Measurements from ENCODE around the gene DGKI. TPM values are rescaled to one million over a fixed set of nuclear protein-coding genes. Genes with fewer than 3 reads are reported as not detected.

Gene DGKI
- total and polyA plus RNA-seq, 9 of the 15 experiments (the other 6 are each of a cell fraction or from before 2014, with no cell fraction given) = 0.11 to 0.54 (median 0.15) TPM; not detected in 5

GRCh38 chr7:137862964-137863363, 16.2 kb upstream of the DGKI start:
- Histone ChIP-seq H3K27me3 (ENCODE audit: control insufficient read depth in 2 of 2, insufficient read depth in 2 of 2, low read length in 2 of 2) (no peaks in the 10 kb centered on the region), H3K4me3 (no peak overlapping the region), H3K36me3 (ENCODE audit: control insufficient read depth, insufficient read depth, low read length) (no peaks in the 10 kb centered on the region), H3K27ac (ENCODE audit: extremely low read depth, low read depth, low read length) (no peak overlapping the region), H2AFZ (ENCODE audit: low read depth, low read length) (no peak overlapping the region), H3K9me1 (ENCODE audit: control insufficient read depth, insufficient read depth, low read length) (no peaks in the 10 kb centered on the region), H3K9me3 (replicated peaks; ENCODE audit: control insufficient read depth, insufficient read depth, low read depth, low read length) (peaks cover 4% of the 10 kb centered on the region; the same call in 1 of the 2 replicates), H3K79me2 (ENCODE audit: control insufficient read depth, insufficient read depth, low read length) (no peaks in the 10 kb centered on the region), H3K4me1 (replicated peaks in 1 of 2; ENCODE audit: control insufficient read depth in 2 of 2, insufficient read depth in 2 of 2, low read length in 2 of 2) (no peaks in the 10 kb centered on the region), H3K9ac (ENCODE audit: insufficient read depth in 1 of 2, low read depth in 2 of 2, low read length in 2 of 2) (no peak overlapping the region), H3K4me2 (ENCODE audit: insufficient read depth, low read length) (no peak overlapping the region), H4K20me1 (replicated peaks; ENCODE audit: control insufficient read depth, insufficient read depth, low read length) (no peaks in the 10 kb centered on the region)
- FAIRE-seq (no peak), DNase-seq (ENCODE audit: extremely low read depth in 1 of 4, low spot score in 3 of 4) (no peak), ATAC-seq (no peak)
- BruUV-seq (replicated peaks) = no TSS peak
- intact Hi-C loops (cut with micrococcal nuclease) = no loop called here
- in situ Hi-C loops (cut with MboI) = no loop called here
- TF ChIP-seq MAFG (tag; conservative IDR thresholded peaks at IDR 0.05) (no peak), NELFE (IDR thresholded peaks at IDR 0.05; ENCODE audit: insufficient read depth, insufficient read length) (no peak), ZNF696 (CRISPR knock-in tag; conservative IDR thresholded peaks at IDR 0.05) (no peak), PRPF4 (IDR thresholded peaks at IDR 0.05; ENCODE audit: insufficient read depth, low read depth, low read length, poor library complexity, severe bottlenecking) (no peak), NBN (IDR thresholded peaks at IDR 0.05; ENCODE audit: low read depth) (no peak), ZNF133 (CRISPR knock-in tag; IDR thresholded peaks at IDR 0.05) (no peak)
- WGBS (ENCODE audit: insufficient coverage, low coverage, missing lambda C conversion rate) = 56% methylated on average over 2 of the region's 2 CpGs
- POLR2A ChIA-PET = interaction anchor here (0.6 to 1.4 kb wide), 5 partner anchors 9 to 441 kb away, joined by 3 to 4 read pairs (median 3); no protein-coding TSS in a partner anchor
- CTCF ChIA-PET (ENCODE audit: low intra/inter-chr PET ratio) = no interaction called here

DNA sequence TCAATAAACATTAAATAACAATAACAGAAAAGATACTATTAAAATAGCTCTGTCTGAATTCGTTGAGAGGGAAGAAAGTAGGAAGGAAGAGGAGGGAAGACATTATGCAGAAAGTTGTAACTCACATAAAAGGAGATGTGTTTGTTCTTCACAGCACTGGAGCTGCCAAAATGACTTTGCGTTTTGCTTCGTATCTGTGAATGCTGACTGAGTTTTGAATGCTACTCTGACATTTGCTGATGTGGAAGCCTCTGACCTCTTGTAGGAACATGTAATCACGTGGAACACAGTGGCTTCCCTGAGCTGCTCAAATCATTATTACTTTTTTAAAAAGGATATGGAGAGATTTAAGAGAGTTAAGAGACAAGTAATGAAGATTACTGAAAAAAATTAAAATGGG, 15.6 kb upstream of the DGKI start:
- WGBS (ENCODE audit: insufficient coverage, low coverage, missing lambda C conversion rate) = 4% methylated on average over 4 of the region's 4 CpGs
- no peak for FAIRE-seq
- peak; percentile 66 for ATAC-seq
- no peak for TF ChIP-seq PTTG1 (tag; IDR thresholded peaks at IDR 0.05; ENCODE audit: low read depth)
- no peak for TF ChIP-seq NCOA2 (IDR thresholded peaks at IDR 0.05; ENCODE audit: partially characterized antibody in 2 of 2)
- TF ChIP-seq FOS (IDR thresholded peaks at IDR 0.05; ENCODE audit: extremely low read depth, insufficient read length) = no peak
- no peak for TF ChIP-seq TBL1XR1 (IDR thresholded peaks at IDR 0.05; ENCODE audit: low read length in 2 of 2)
- no peak for TF ChIP-seq NR2C1 (IDR thresholded peaks at IDR 0.05)
- TF ChIP-seq NR2C1 (tag; IDR thresholded peaks at IDR 0.05) = 0 out of 2 replicates have a peak, but pooled peaks have one; percentile 16
- no peak for TF ChIP-seq EHMT2 (IDR thresholded peaks at IDR 0.05)
- TF ChIP-seq ZNF282 (CRISPR knock-in tag; IDR thresholded peaks at IDR 0.05) = no peak
- TF ChIP-seq, protein P1, sequence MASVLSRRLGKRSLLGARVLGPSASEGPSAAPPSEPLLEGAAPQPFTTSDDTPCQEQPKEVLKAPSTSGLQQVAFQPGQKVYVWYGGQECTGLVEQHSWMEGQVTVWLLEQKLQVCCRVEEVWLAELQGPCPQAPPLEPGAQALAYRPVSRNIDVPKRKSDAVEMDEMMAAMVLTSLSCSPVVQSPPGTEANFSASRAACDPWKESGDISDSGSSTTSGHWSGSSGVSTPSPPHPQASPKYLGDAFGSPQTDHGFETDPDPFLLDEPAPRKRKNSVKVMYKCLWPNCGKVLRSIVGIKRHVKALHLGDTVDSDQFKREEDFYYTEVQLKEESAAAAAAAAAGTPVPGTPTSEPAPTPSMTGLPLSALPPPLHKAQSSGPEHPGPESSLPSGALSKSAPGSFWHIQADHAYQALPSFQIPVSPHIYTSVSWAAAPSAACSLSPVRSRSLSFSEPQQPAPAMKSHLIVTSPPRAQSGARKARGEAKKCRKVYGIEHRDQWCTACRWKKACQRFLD (CRISPR knock-in tag; IDR thresholded peaks at IDR 0.05) = no peak
- no peak for TF ChIP-seq ZNF717 (CRISPR knock-in tag; IDR thresholded peaks at IDR 0.05)
- TF ChIP-seq NR2C2 (CRISPR knock-in tag; IDR thresholded peaks at IDR 0.05) = no peak
- 0 out of 2 replicates have a peak, but pooled peaks have one; percentile 29 for TF ChIP-seq NR2C2 (tag; IDR thresholded peaks at IDR 0.05)
- TF ChIP-seq NCOR1 (IDR thresholded peaks at IDR 0.05) = no peak

More for the DNA sequence above, 15.6 kb upstream of the DGKI start:
- peaks cover 4% of the 10 kb centered on the region; the same call in 1 of the 2 replicates for H3K9me3 ChIP-seq (replicated peaks; ENCODE audit: control insufficient read depth, insufficient read depth, low read depth, low read length)
- H3K9ac ChIP-seq (ENCODE audit: insufficient read depth in 1 of 2, low read depth in 2 of 2, low read length in 2 of 2) = no peak overlapping the region
- peak in 1 of 4 experiments; percentile 29 for DNase-seq (ENCODE audit: extremely low read depth in 1 of 4, low spot score in 3 of 4)
- intact Hi-C loops (cut with micrococcal nuclease) (no loop called here), in situ Hi-C loops (cut with MboI) (no loop called here)
- ChIA-PET CTCF (ENCODE audit: low intra/inter-chr PET ratio) (no interaction called here), POLR2A (interaction anchor here (0.6 to 1.4 kb wide), 5 partner anchors 8 to 441 kb away, joined by 3 to 4 read pairs (median 3); no protein-coding TSS in a partner anchor)
- H3K79me2 ChIP-seq (ENCODE audit: control insufficient read depth, insufficient read depth, low read length) = no peaks in the 10 kb centered on the region
- no peaks in the 10 kb centered on the region for H3K9me1 ChIP-seq (ENCODE audit: control insufficient read depth, insufficient read depth, low read length)
- BruUV-seq (replicated peaks) = no TSS peak
- no peaks in the 10 kb centered on the region for H4K20me1 ChIP-seq (replicated peaks; ENCODE audit: control insufficient read depth, insufficient read depth, low read length)
- no peaks in the 10 kb centered on the region for H3K27me3 ChIP-seq (ENCODE audit: control insufficient read depth in 2 of 2, insufficient read depth in 2 of 2, low read length in 2 of 2)
- no peak overlapping the region for H3K27ac ChIP-seq (ENCODE audit: extremely low read depth, low read depth, low read length)
- H3K36me3 ChIP-seq (ENCODE audit: control insufficient read depth, insufficient read depth, low read length) = no peaks in the 10 kb centered on the region
- no peak overlapping the region for H3K4me3 ChIP-seq
- no peak overlapping the region for H2AFZ ChIP-seq (ENCODE audit: low read depth, low read length)
- H3K4me1 ChIP-seq (replicated peaks in 1 of 2; ENCODE audit: control insufficient read depth in 2 of 2, insufficient read depth in 2 of 2, low read length in 2 of 2) = no peaks in the 10 kb centered on the region
- no peak overlapping the region for H3K4me2 ChIP-seq (ENCODE audit: insufficient read depth, low read length)
